HepG2 (cell line): Measurements from ENCODE around the gene TRIM31. TPM values are rescaled to one million over a fixed set of nuclear protein-coding genes. Genes with fewer than 3 reads are reported as not detected.

Experiments used
- ATAC-seq: fragments of 200-7000 bp; cut with Tn5 transposase; 3 replicates; pipeline ENCODE4 v1.9.1; 2020; ENCODE audit warnings: mild to moderate bottlenecking, moderate library complexity
- BruUV-seq: library from RNA; stranded (reverse); fragments of 400-500 nt; replicated peaks from 2 replicates; lab custom pipeline; 2021; lab: Mats Ljungman, UMichigan
- CTCF ChIA-PET: fragments of 300-600 bp; formaldehyde crosslinking; extraction: SDS; loops from one replicate; lab custom pipeline; 2021; ENCODE audit warnings: low total read pairs, inconsistent platforms, low intra/inter-chr PET ratio; lab: Yijun Ruan, JAX
- POLR2A ChIA-PET: fragments of 350-600 bp; sonication (Branson Sonifier 250); formaldehyde crosslinking; loops from one replicate; lab custom pipeline; 2020; ENCODE audit warnings: antibody characterized with exemption, inconsistent platforms; lab: Yijun Ruan, JAX
- DNase-seq: peaks from one replicate; pipeline ENCODE4 v3.0.0-alpha.2; 2015; ENCODE audit warnings: low spot score
- FAIRE-seq: peaks from 3 replicates; lab custom pipeline; 2011; peaks lifted over from hg19 to GRCh38; lab: Jason Lieb, UNC
- H2AFZ ChIP-seq: one replicate; pipeline ENCODE4 v1.6.1; 2011; ENCODE audit warnings: low read length, inconsistent platforms
- H3K27ac ChIP-seq: fragments of 300-600 bp; 3 replicates; pipeline ENCODE4 v1.8.0; 2011; ENCODE audit warnings: mixed run types, mild to moderate bottlenecking, mixed read lengths, low read length, inconsistent platforms; ENCODE audit not compliant: insufficient read depth; ENCODE audit errors: extremely low read length
- H3K27me3 ChIP-seq, 2 experiments: fragments of 200-600 bp in 1 of 2; 2 replicates in 1 of 2; 3 replicates in 1 of 2; pipeline versions ENCODE4 v1.6.0 to v1.8.0; 2011; ENCODE audit warnings: low read length in 2 of 2, mild to moderate bottlenecking in 2 of 2, moderate library complexity in 2 of 2, inconsistent platforms in 1 of 2; ENCODE audit not compliant: insufficient read depth in 2 of 2, control insufficient read depth in 1 of 2
- H3K36me3 ChIP-seq, 2 experiments: fragments of 200-600 bp in 1 of 2; replicated peaks in 1 of 2; 2 replicates in 1 of 2; 3 replicates in 1 of 2; pipeline versions ENCODE4 v1.5.1 to v1.8.0; 2011; ENCODE audit warnings: low read length in 2 of 2, inconsistent platforms in 1 of 2; ENCODE audit not compliant: insufficient read depth in 2 of 2, control insufficient read depth in 1 of 2
- H3K4me1 ChIP-seq: 2 replicates; pipeline ENCODE4 v1.5.1; 2012; ENCODE audit warnings: low read length, inconsistent platforms; ENCODE audit not compliant: insufficient read depth
- H3K4me2 ChIP-seq: 2 replicates; pipeline ENCODE4 v1.6.0; 2011; ENCODE audit warnings: low read depth, low read length, inconsistent platforms
- H3K4me3 ChIP-seq, 3 experiments: fragments of 200-600 bp in 1 of 3; sonication (generic), shearing (Covaris generic) in 1 of 3; replicated peaks in 1 of 3; 2 replicates each; pipeline ENCODE4 v1.5.1; 2011 to 2016; ENCODE audit warnings: low read length in 3 of 3, inconsistent platforms in 2 of 3, low read depth in 2 of 3, mild to moderate bottlenecking in 2 of 3, control low read depth in 1 of 3, mixed read lengths in 1 of 3; ENCODE audit not compliant: insufficient read depth in 1 of 3
- H3K79me2 ChIP-seq: one replicate; pipeline ENCODE4 v1.6.1; 2011; ENCODE audit warnings: low read length, inconsistent platforms; ENCODE audit not compliant: insufficient read depth
- H3K9ac ChIP-seq: 2 replicates; pipeline ENCODE4 v1.6.0; 2011; ENCODE audit warnings: mild to moderate bottlenecking, low read depth, low read length, inconsistent platforms; ENCODE audit not compliant: insufficient read depth
- H3K9me3 ChIP-seq: 2 replicates; pipeline ENCODE4 v1.5.1; 2012; ENCODE audit warnings: mild to moderate bottlenecking, low read length
- H4K20me1 ChIP-seq: 2 replicates; pipeline ENCODE4 v1.6.0; 2011; ENCODE audit warnings: inconsistent platforms, mild to moderate bottlenecking, low read length, moderate library complexity; ENCODE audit not compliant: insufficient read depth
- MEIS2 ChIP-seq: sonication (generic); formaldehyde crosslinking; IDR thresholded peaks from 2 replicates; pipeline ENCODE4 v1.9.0; 2021; ENCODE audit warnings: mild to moderate bottlenecking, missing genetic modification reagents
- MIER2 ChIP-seq: IDR thresholded peaks from 2 replicates; pipeline ENCODE4 v1.6.1; 2016; ENCODE audit warnings: missing biosample characterization, missing genetic modification reagents
- PITX1 ChIP-seq: sonication (generic); formaldehyde crosslinking; IDR thresholded peaks from 2 replicates; pipeline ENCODE4 v1.5.1; 2020; ENCODE audit warnings: mild to moderate bottlenecking, missing genetic modification reagents
- SMC3 ChIP-seq: IDR thresholded peaks from 2 replicates; pipeline ENCODE4 v1.6.1; 2011; ENCODE audit warnings: low read length, improper control_type of control experiment
- TBL1XR1 ChIP-seq: fragments of 150-350 bp; IDR thresholded peaks from 2 replicates; pipeline ENCODE4 v1.6.1; 2014; ENCODE audit warnings: borderline replicate concordance, low read length; ENCODE audit not compliant: partially characterized antibody
- TBX2 ChIP-seq: sonication (generic); formaldehyde crosslinking; IDR thresholded peaks from 2 replicates; pipeline ENCODE4 v1.5.0; 2020; ENCODE audit warnings: missing genetic modification reagents, mild to moderate bottlenecking, borderline replicate concordance
- ZBTB42 ChIP-seq: sonication (generic); formaldehyde crosslinking; IDR thresholded peaks from 2 replicates; pipeline ENCODE4 v1.5.0; 2020; ENCODE audit warnings: mild to moderate bottlenecking, missing genetic modification reagents
- ZEB1 ChIP-seq: IDR thresholded peaks from 2 replicates; pipeline ENCODE4 v1.6.1; 2012; ENCODE audit warnings: mild to moderate bottlenecking, low read depth, inconsistent platforms; ENCODE audit not compliant: insufficient replicate concordance
- ZFAT ChIP-seq: sonication (generic); formaldehyde crosslinking; conservative IDR thresholded peaks from 2 replicates; pipeline ENCODE4 v1.8.1; 2023; ENCODE audit warnings: missing genetic modification reagents, inconsistent platforms
- ZFP41 ChIP-seq: sonication (generic); formaldehyde crosslinking; IDR thresholded peaks from 2 replicates; pipeline ENCODE4 v1.4.0; 2020; ENCODE audit warnings: mild to moderate bottlenecking, missing genetic modification reagents, borderline replicate concordance
- ZNF160 ChIP-seq: sonication (generic); formaldehyde crosslinking; IDR thresholded peaks from 2 replicates; pipeline ENCODE4 v1.8.0; 2022; ENCODE audit warnings: mild to moderate bottlenecking, inconsistent platforms, missing genetic modification reagents
- ZNF850 ChIP-seq: sonication (generic); formaldehyde crosslinking; conservative IDR thresholded peaks from 2 replicates; pipeline ENCODE4 v1.9.0; 2021; ENCODE audit warnings: mild to moderate bottlenecking, missing genetic modification reagents
- WGBS: methylation state at CpG from one replicate; pipeline ENCODE4 v1.1.6; 2017; ENCODE audit warnings: low lambda C conversion rate; 5-methylcytosine and 5-hydroxymethylcytosine counted together
- in situ Hi-C: cut with HindIII; loops from 2 replicates; pipeline ENCODE4 v1.10.0; 2017; ENCODE audit warnings: low pct_unique_long_range_greater_than_20kb; ENCODE audit not compliant: extremely low pct_ligation_motif_present
- intact Hi-C: fragments of 100-400 bp; cut with micrococcal nuclease; formaldehyde crosslinking; loops from one replicate; pipeline ENCODE4 v1.10.0; 2022; ENCODE audit not compliant: unreplicated experiment
- polyA plus RNA-seq, 8 experiments: library from polyadenylated mRNA; depleted of rRNA in 3 of 8; stranded (reverse) in 7 of 8; unstranded in 1 of 8; fragments of >200 nt; fragmentation: Illumina TruSeq in 4 of 8; extraction: Trizol in 4 of 8; gene quantifications; 2 replicates each; pipeline versions ENCODE4 v1.2.1 to v1.2.3, GENCODE V29; 2011 to 2016; ENCODE audit warnings: low read depth in 4 of 8, missing spikeins in 1 of 8, mixed read lengths in 1 of 8; ENCODE audit not compliant: insufficient read depth in 1 of 8
- total RNA-seq, 5 experiments: library from RNA; depleted of rRNA; stranded (reverse); fragments of >200 nt; fragmentation: Illumina TruSeq; extraction: Trizol; gene quantifications; 2 replicates each; pipeline ENCODE4 v1.2.3, GENCODE V29; 2016; ENCODE audit warnings: low read depth in 1 of 5
- TF ChIP-seq, protein P1 (sequence below): sonication (generic); formaldehyde crosslinking; IDR thresholded peaks from 2 replicates; pipeline ENCODE4 v1.4.0; 2020; ENCODE audit warnings: missing genetic modification reagents, borderline replicate concordance
- TF ChIP-seq, protein P2 (sequence below): sonication (generic); formaldehyde crosslinking; IDR thresholded peaks from 2 replicates; pipeline ENCODE4 v1.9.0; 2021; ENCODE audit warnings: missing genetic modification reagents, mild to moderate bottlenecking, borderline replicate concordance
- TF ChIP-seq, protein P3 (sequence below): sonication (generic); formaldehyde crosslinking; IDR thresholded peaks from 2 replicates; pipeline ENCODE4 v1.5.0; 2020; ENCODE audit warnings: missing genetic modification reagents

Gene TRIM31
- total and polyA plus RNA-seq, 2 of the 13 experiments (the other 11 are each of a cell fraction or from before 2014, with no cell fraction given), result 0.13 to 0.51 TPM

DNA sequence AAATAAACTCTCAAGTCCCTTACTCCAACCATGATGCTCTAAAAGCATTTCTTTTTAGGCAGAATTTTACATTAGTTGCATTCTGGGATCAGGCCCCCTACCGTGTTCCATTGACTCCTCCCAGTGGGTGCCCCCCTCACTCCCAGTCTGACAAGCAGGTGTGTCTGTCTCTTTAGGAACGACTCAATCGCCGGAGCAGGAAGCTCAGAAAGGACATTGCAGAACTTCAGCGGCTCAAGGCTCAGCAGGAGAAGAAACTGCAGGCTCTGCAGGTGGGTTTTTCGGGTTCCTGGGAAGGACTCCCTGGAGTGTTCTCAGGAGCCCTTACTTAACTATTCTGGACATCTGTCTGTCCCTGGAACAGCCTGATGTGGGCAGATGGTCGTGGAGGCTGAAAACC lies 32.9 kb upstream of the TRIM31 start:
- ChIA-PET CTCF (no interaction called here), POLR2A (no interaction called here)
- no peak for ATAC-seq
- intact Hi-C loops, result no loop called here
- FAIRE-seq, result no peak
- Histone ChIP-seq H3K36me3 (no peaks in the 10 kb centered on the region), H4K20me1 (no peaks in the 10 kb centered on the region), H3K9me3 (no peaks in the 10 kb centered on the region), H3K4me2 (no peak overlapping the region), H3K27ac (no peak overlapping the region), H3K4me3 (no peak overlapping the region), H3K79me2 (no peaks in the 10 kb centered on the region), H3K9ac (no peak overlapping the region), H2AFZ (no peak overlapping the region), H3K27me3 (no peaks in the 10 kb centered on the region; a peak in 1 of 5 replicates), H3K4me1 (peaks cover 32% of the 10 kb centered on the region)
- 62% methylated on average over 7 of the region's 7 CpGs for WGBS
- TF ChIP-seq SMC3 (no peak), ZBTB42 (no peak), ZNF160 (CRISPR knock-in tag) (no peak), PITX1 (CRISPR knock-in tag) (no peak), MIER2 (CRISPR knock-in tag) (no peak), TBX2 (CRISPR knock-in tag) (no peak), MEIS2 (CRISPR knock-in tag) (no peak), TBL1XR1 (no peak), ZEB1 (no peak), ZFP41 (no peak), ZFAT (CRISPR knock-in tag) (no peak), ZNF850 (no peak)
- TF ChIP-seq, protein P1, sequence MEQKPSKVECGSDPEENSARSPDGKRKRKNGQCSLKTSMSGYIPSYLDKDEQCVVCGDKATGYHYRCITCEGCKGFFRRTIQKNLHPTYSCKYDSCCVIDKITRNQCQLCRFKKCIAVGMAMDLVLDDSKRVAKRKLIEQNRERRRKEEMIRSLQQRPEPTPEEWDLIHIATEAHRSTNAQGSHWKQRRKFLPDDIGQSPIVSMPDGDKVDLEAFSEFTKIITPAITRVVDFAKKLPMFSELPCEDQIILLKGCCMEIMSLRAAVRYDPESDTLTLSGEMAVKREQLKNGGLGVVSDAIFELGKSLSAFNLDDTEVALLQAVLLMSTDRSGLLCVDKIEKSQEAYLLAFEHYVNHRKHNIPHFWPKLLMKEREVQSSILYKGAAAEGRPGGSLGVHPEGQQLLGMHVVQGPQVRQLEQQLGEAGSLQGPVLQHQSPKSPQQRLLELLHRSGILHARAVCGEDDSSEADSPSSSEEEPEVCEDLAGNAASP, result no peak
- TF ChIP-seq, protein P2, sequence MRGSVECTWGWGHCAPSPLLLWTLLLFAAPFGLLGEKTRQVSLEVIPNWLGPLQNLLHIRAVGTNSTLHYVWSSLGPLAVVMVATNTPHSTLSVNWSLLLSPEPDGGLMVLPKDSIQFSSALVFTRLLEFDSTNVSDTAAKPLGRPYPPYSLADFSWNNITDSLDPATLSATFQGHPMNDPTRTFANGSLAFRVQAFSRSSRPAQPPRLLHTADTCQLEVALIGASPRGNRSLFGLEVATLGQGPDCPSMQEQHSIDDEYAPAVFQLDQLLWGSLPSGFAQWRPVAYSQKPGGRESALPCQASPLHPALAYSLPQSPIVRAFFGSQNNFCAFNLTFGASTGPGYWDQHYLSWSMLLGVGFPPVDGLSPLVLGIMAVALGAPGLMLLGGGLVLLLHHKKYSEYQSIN (CRISPR knock-in tag), result no peak
- TF ChIP-seq, protein P3, sequence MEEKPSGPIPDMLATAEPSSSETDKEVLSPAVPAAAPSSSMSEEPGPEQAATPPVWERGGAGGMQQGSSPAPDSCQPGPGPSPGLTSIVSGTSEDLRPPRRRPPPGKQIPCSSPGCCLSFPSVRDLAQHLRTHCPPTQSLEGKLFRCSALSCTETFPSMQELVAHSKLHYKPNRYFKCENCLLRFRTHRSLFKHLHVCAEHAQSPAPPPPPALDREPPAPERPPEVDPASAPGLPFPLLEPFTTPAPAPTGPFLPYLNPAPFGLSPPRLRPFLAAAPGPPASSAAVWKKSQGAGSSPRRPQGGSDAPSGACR (CRISPR knock-in tag), result no peak
- no peak for DNase-seq
- in situ Hi-C loops, result no loop called here
- no TSS peak for BruUV-seq
